H1 (cell line): ENCODE data around the gene NMD3. TPM values are rescaled to one million over a fixed set of nuclear protein-coding genes. Genes with fewer than 3 reads are reported as not detected.

Experiments used
- CTCF ChIA-PET: fragments of 300-600 bp; sonication (Branson Sonifier 250); formaldehyde crosslinking; loops from one replicate; lab custom pipeline; 2021; ENCODE audit not compliant: partially characterized antibody; lab: Charles Lee
- POLR2A ChIA-PET: fragments of 300-600 bp; sonication (Branson Sonifier 250); formaldehyde crosslinking; loops from one replicate; lab custom pipeline; 2021; ENCODE audit warnings: inconsistent platforms; ENCODE audit not compliant: partially characterized antibody; lab: Charles Lee
- DNase-seq, 2 experiments: peaks; one replicate each; pipeline versions ENCODE4 v3.0.0 to v3.0.0-alpha.2; 2010 to 2022; ENCODE audit warnings: low spot score in 2 of 2, low read depth in 1 of 2, mixed read lengths in 1 of 2
- FAIRE-seq: peaks from 2 replicates; lab custom pipeline; 2011; peaks lifted over from hg19 to GRCh38; lab: Jason Lieb, UNC
- H2AFZ ChIP-seq: 2 replicates; pipeline ENCODE4 v1.8.1; 2012; ENCODE audit warnings: low read length, inconsistent platforms
- H2AK5ac ChIP-seq: 2 replicates; pipeline ENCODE4 v1.6.1; 2013; ENCODE audit warnings: low read depth, low read length
- H2BK120ac ChIP-seq: replicated peaks from 2 replicates; pipeline ENCODE3; 2013; ENCODE audit warnings: low read depth, low read length, inconsistent platforms
- H2BK12ac ChIP-seq: 2 replicates; pipeline ENCODE4 v1.6.1; 2013; ENCODE audit warnings: low read depth, low read length
- H2BK15ac ChIP-seq: 2 replicates; pipeline ENCODE4 v1.6.1; 2013; ENCODE audit warnings: low read length
- H2BK20ac ChIP-seq: 2 replicates; pipeline ENCODE4 v1.6.1; 2013; ENCODE audit warnings: low read length
- H2BK5ac ChIP-seq: 2 replicates; pipeline ENCODE4 v1.6.1; 2013; ENCODE audit warnings: low read depth, low read length
- H3K14ac ChIP-seq: 2 replicates; pipeline ENCODE4 v1.6.1; 2013; ENCODE audit warnings: inconsistent platforms; ENCODE audit not compliant: insufficient read length
- H3K18ac ChIP-seq: 2 replicates; pipeline ENCODE4 v1.6.1; 2013; ENCODE audit warnings: low read length; ENCODE audit errors: extremely low read depth
- H3K23ac ChIP-seq: 2 replicates; pipeline ENCODE4 v1.6.1; 2013; ENCODE audit warnings: inconsistent platforms; ENCODE audit not compliant: insufficient read length
- H3K23me2 ChIP-seq: 2 replicates; pipeline ENCODE4 v1.6.1; 2013; ENCODE audit warnings: low read depth, low read length
- H3K27ac ChIP-seq: 2 replicates; pipeline ENCODE4 v1.6.1; 2011; ENCODE audit warnings: low read depth, low read length, inconsistent platforms
- H3K27me3 ChIP-seq, 4 experiments: replicated peaks in 1 of 4; 1 replicate in 1 of 4; 2 replicates in 3 of 4; pipeline versions ENCODE4 v1.6.1 to v1.8.1; 2011 to 2013; ENCODE audit warnings: low read length in 3 of 4, mild to moderate bottlenecking in 3 of 4, inconsistent platforms in 2 of 4, mixed read lengths in 2 of 4, moderate library complexity in 1 of 4; ENCODE audit not compliant: control insufficient read depth in 3 of 4, insufficient read depth in 3 of 4; ENCODE audit errors: extremely low read depth in 1 of 4
- H3K36me3 ChIP-seq, 4 experiments: 2 replicates each; pipeline versions ENCODE4 v1.6.1 to v1.8.1; 2011 to 2013; ENCODE audit warnings: mild to moderate bottlenecking in 4 of 4, low read length in 3 of 4, moderate library complexity in 2 of 4, control low read depth in 1 of 4, inconsistent platforms in 1 of 4; ENCODE audit not compliant: insufficient read depth in 4 of 4, control insufficient read depth in 2 of 4
- H3K4ac ChIP-seq: replicated peaks from 2 replicates; pipeline ENCODE3; 2013; ENCODE audit warnings: low read length, low read depth, mixed read lengths, inconsistent platforms; ENCODE audit not compliant: insufficient read length
- H3K4me1 ChIP-seq, 4 experiments: replicated peaks in 1 of 4; 1 replicate in 1 of 4; 2 replicates in 3 of 4; pipeline versions ENCODE4 v1.6.1 to v1.8.1; 2011 to 2013; ENCODE audit warnings: low read length in 3 of 4, inconsistent platforms in 2 of 4, mixed read lengths in 1 of 4; ENCODE audit not compliant: insufficient read depth in 4 of 4, control insufficient read depth in 3 of 4
- H3K4me2 ChIP-seq, 2 experiments: 2 replicates each; pipeline versions ENCODE4 v1.6.1 to v1.8.1; 2011 to 2013; ENCODE audit warnings: low read depth in 2 of 2, low read length in 2 of 2, control low read depth in 1 of 2, inconsistent platforms in 1 of 2, mild to moderate bottlenecking in 1 of 2; ENCODE audit not compliant: insufficient read depth in 1 of 2
- H3K4me3 ChIP-seq, 4 experiments: fragments of 200-600, 300-600 bp in 1 of 4; sonication (generic), shearing (Covaris generic), sonication (Bioruptor Twin) in 1 of 4; 2 replicates each; pipeline versions ENCODE4 v1.5.1 to v1.8.1; 2011 to 2016; ENCODE audit warnings: low read length in 4 of 4, low read depth in 3 of 4, control low read depth in 2 of 4, inconsistent platforms in 2 of 4, mild to moderate bottlenecking in 2 of 4, mixed read lengths in 1 of 4, moderate library complexity in 1 of 4; ENCODE audit not compliant: insufficient read depth in 2 of 4; ENCODE audit errors: extremely low read depth in 1 of 4
- H3K56ac ChIP-seq: replicated peaks from 2 replicates; pipeline ENCODE3; 2013; ENCODE audit warnings: low read depth, mild to moderate bottlenecking, mixed read lengths, low read length, inconsistent platforms; ENCODE audit not compliant: insufficient read length
- H3K79me1 ChIP-seq: 2 replicates; pipeline ENCODE4 v1.6.1; 2013; ENCODE audit warnings: low read depth, low read length, control low read depth
- H3K79me2 ChIP-seq, 2 experiments: 2 replicates each; pipeline versions ENCODE4 v1.6.1 to v1.8.1; 2012 to 2013; ENCODE audit warnings: low read length in 2 of 2, mild to moderate bottlenecking in 2 of 2, inconsistent platforms in 1 of 2; ENCODE audit not compliant: insufficient read depth in 2 of 2, control insufficient read depth in 1 of 2
- H3K9ac ChIP-seq, 4 experiments: replicated peaks in 1 of 4; 1 replicate in 1 of 4; 2 replicates in 3 of 4; pipeline versions ENCODE4 v1.6.1 to v1.8.1; 2011 to 2013; ENCODE audit warnings: low read depth in 3 of 4, low read length in 3 of 4, control low read depth in 2 of 4, mild to moderate bottlenecking in 2 of 4, moderate library complexity in 2 of 4, inconsistent platforms in 1 of 4; ENCODE audit errors: extremely low read depth in 1 of 4
- H3K9me3 ChIP-seq, 2 experiments: 2 replicates each; pipeline versions ENCODE4 v1.6.1 to v1.8.1; 2012 to 2013; ENCODE audit warnings: mild to moderate bottlenecking in 2 of 2, moderate library complexity in 2 of 2, control low read depth in 1 of 2, inconsistent platforms in 1 of 2, low read depth in 1 of 2, low read length in 1 of 2, mixed read lengths in 1 of 2; ENCODE audit not compliant: insufficient read depth in 2 of 2
- H4K20me1 ChIP-seq, 2 experiments: replicated peaks in 1 of 2; 2 replicates each; pipeline versions ENCODE3 to v1.8.1; 2011 to 2013; ENCODE audit warnings: inconsistent platforms in 2 of 2, low read length in 2 of 2, mild to moderate bottlenecking in 1 of 2; ENCODE audit not compliant: insufficient read depth in 2 of 2, control insufficient read depth in 1 of 2
- H4K5ac ChIP-seq: 2 replicates; pipeline ENCODE4 v1.6.1; 2013; ENCODE audit warnings: low read length, low read depth, mixed read lengths, inconsistent platforms; ENCODE audit not compliant: insufficient read length
- H4K8ac ChIP-seq: 2 replicates; pipeline ENCODE4 v1.8.0; 2013; ENCODE audit warnings: mild to moderate bottlenecking, moderate library complexity, low read length, inconsistent platforms; ENCODE audit not compliant: insufficient read depth; ENCODE audit errors: extremely low read depth
- H4K91ac ChIP-seq: replicated peaks from 2 replicates; pipeline ENCODE3; 2013; ENCODE audit warnings: low read length, mixed read lengths, inconsistent platforms; ENCODE audit not compliant: insufficient read length
- CBX8 ChIP-seq: fragments of 300-800, 300-1000 bp; sonication (generic); IDR thresholded peaks from 2 replicates; pipeline ENCODE4 v1.7.1; 2016; ENCODE audit warnings: low read depth, low read length, borderline replicate concordance
- CTCF ChIP-seq, 3 experiments: IDR thresholded peaks; 1 replicate in 2 of 3; 2 replicates in 1 of 3; pipeline versions ENCODE4 v1.5.1 to v1.6.1; 2011; ENCODE audit warnings: low read length in 3 of 3, mild to moderate bottlenecking in 3 of 3, inconsistent platforms in 2 of 3, low read depth in 1 of 3, moderate library complexity in 1 of 3; ENCODE audit not compliant: insufficient read depth in 1 of 3; ENCODE audit errors: control extremely low read depth in 1 of 3
- KDM4A ChIP-seq: IDR thresholded peaks from one replicate; pipeline ENCODE4 v1.7.1; 2012; ENCODE audit warnings: low read depth, mild to moderate bottlenecking, moderate library complexity, low read length, inconsistent platforms; ENCODE audit not compliant: severe bottlenecking
- POLR2A ChIP-seq, 2 experiments: IDR thresholded peaks; 1 replicate in 1 of 2; 2 replicates in 1 of 2; pipeline ENCODE4 v1.6.1; 2011; ENCODE audit warnings: low read depth in 2 of 2, low read length in 2 of 2, mild to moderate bottlenecking in 2 of 2; ENCODE audit errors: control extremely low read depth in 1 of 2
- RAD21 ChIP-seq, 2 experiments: IDR thresholded peaks in 1 of 2; conservative IDR thresholded peaks in 1 of 2; 2 replicates each; pipeline ENCODE4 v1.6.1; 2011; ENCODE audit warnings: low read depth in 2 of 2, low read length in 2 of 2, improper control_type of control experiment in 1 of 2, inconsistent platforms in 1 of 2, mild to moderate bottlenecking in 1 of 2, moderate library complexity in 1 of 2
- RBBP5 ChIP-seq: IDR thresholded peaks from 2 replicates; pipeline ENCODE4 v1.7.1; 2012; ENCODE audit warnings: low read depth, mild to moderate bottlenecking, inconsistent platforms, low read length, moderate library complexity, borderline replicate concordance
- RXRA ChIP-seq: IDR thresholded peaks from 2 replicates; pipeline ENCODE4 v1.6.1; 2011; ENCODE audit warnings: low read depth, mild to moderate bottlenecking, low read length, moderate library complexity; ENCODE audit not compliant: insufficient read depth
- SP1 ChIP-seq: IDR thresholded peaks from 2 replicates; pipeline ENCODE4 v1.6.1; 2011; ENCODE audit warnings: low read depth, low read length
- SP2 ChIP-seq: IDR thresholded peaks from 2 replicates; pipeline ENCODE4 v1.6.1; 2012; ENCODE audit warnings: mild to moderate bottlenecking, low read length, inconsistent platforms
- SRF ChIP-seq: IDR thresholded peaks from 2 replicates; pipeline ENCODE4 v1.6.1; 2011; ENCODE audit warnings: mild to moderate bottlenecking, low read depth, low read length, moderate library complexity
- TBP ChIP-seq: IDR thresholded peaks from 2 replicates; pipeline ENCODE4 v1.6.1; 2011; ENCODE audit warnings: low read depth, low read length, improper control_type of control experiment
- TCF12 ChIP-seq: IDR thresholded peaks from 2 replicates; pipeline ENCODE4 v1.6.1; 2011; ENCODE audit warnings: low read depth, mild to moderate bottlenecking, low read length
- ZNF274 ChIP-seq: IDR thresholded peaks from 2 replicates; pipeline ENCODE4 v1.7.0; 2012; ENCODE audit warnings: low read length, borderline replicate concordance; ENCODE audit errors: extremely low read depth
- WGBS, 2 experiments: shearing (Covaris generic) in 1 of 2; methylation state at CpG; one replicate each; pipeline versions ENCODE4 v1.1.6 to v1.1.7; 2013 to 2015; ENCODE audit warnings: low lambda C conversion rate in 2 of 2, mixed read lengths in 2 of 2, inconsistent platforms in 1 of 2, low coverage in 1 of 2, missing lambda C conversion rate in 1 of 2; ENCODE audit not compliant: insufficient replicate concordance in 2 of 2, insufficient coverage in 1 of 2, insufficient read length in 1 of 2; ENCODE audit errors: extremely low coverage in 1 of 2, missing lambda C conversion rate in 1 of 2; 5-methylcytosine and 5-hydroxymethylcytosine counted together
- polyA plus RNA-seq, 7 experiments: library from polyadenylated mRNA; depleted of rRNA in 3 of 7; stranded (reverse) in 5 of 7; unstranded in 2 of 7; fragments of >200 nt in 5 of 7; fragments of 200-250 nt in 2 of 7; gene quantifications; 1 replicate in 5 of 7; 2 replicates in 1 of 7; 4 replicates in 1 of 7; pipeline versions ENCODE4 v1.2.1 to v1.2.3, GENCODE V29; 2011 to 2013; ENCODE audit warnings: missing spikeins in 2 of 7, mixed read lengths in 2 of 7
- total RNA-seq: library from RNA; stranded (reverse); fragmentation: NEBNext Ultra II Directional; extraction: Animal tissue kit (Norgen Biotek cat#: 25700); gene quantifications from 2 replicates; pipeline ENCODE4 v1.2.1, GENCODE V29; 2021

Gene NMD3
- total and polyA plus RNA-seq, 2 of the 8 experiments (the other 6 are each of a cell fraction or from before 2014, with no cell fraction given) = 12.1 to 64.2 TPM

GRCh38 chr3:161175506-161175905 is 45.6 kb upstream of the NMD3 start:
- Histone ChIP-seq H3K36me3 (no peaks in the 10 kb centered on the region), H3K4me3 (no peak overlapping the region), H3K9me3 (no peaks in the 10 kb centered on the region), H3K27me3 (no peaks in the 10 kb centered on the region), H4K20me1 (no peaks in the 10 kb centered on the region), H3K4ac (no peak overlapping the region), H2BK120ac (no peak overlapping the region), H2BK5ac (no peak overlapping the region), H3K23ac (no peak overlapping the region), H4K5ac (no peak overlapping the region), H2AK5ac (no peak overlapping the region), H4K8ac (no peak overlapping the region), H3K56ac (no peak overlapping the region), H3K4me2 (no peak overlapping the region), H3K14ac (no peak overlapping the region), H4K91ac (no peak overlapping the region), H2BK15ac (no peak overlapping the region), H2BK20ac (no peak overlapping the region), H3K4me1 (no peaks in the 10 kb centered on the region), H3K79me2 (no peaks in the 10 kb centered on the region), H2AFZ (no peak overlapping the region), H3K79me1 (no peaks in the 10 kb centered on the region), H3K27ac (no peak overlapping the region), H3K23me2 (no peaks in the 10 kb centered on the region), H3K18ac (no peak overlapping the region), H3K9ac (no peak overlapping the region), H2BK12ac (no peak overlapping the region)
- POLR2A ChIA-PET = no interaction called here
- CTCF ChIA-PET = interaction anchor here (0.6 to 1.4 kb wide), 3 partner anchors 10 to 507 kb away, joined by 3 to 5 read pairs (median 4); no protein-coding TSS in a partner anchor
- FAIRE-seq = no peak
- no peak for DNase-seq
- WGBS, 2 experiments = 73% methylated on average over 1 of the region's 1 CpG; no CpG with 5 or more reads in 1 of the 2 experiments
- TF ChIP-seq RBBP5 (no peak), POLR2A (IDR thresholded peaks at IDR 0.05; ENCODE audit: control extremely low read depth in 1 of 2, low read depth in 2 of 2, low read length in 2 of 2) (no peak), SRF (no peak), CBX8 (no peak), KDM4A (no peak), ZNF274 (no peak), RXRA (no peak), TCF12 (no peak), RAD21 (IDR thresholded peaks at IDR 0.05 in 1 of 2, conservative IDR thresholded peaks at IDR 0.05 in 1 of 2; ENCODE audit: low read depth in 2 of 2, low read length in 2 of 2) (no peak), CTCF (IDR thresholded peaks at IDR 0.05; ENCODE audit: control extremely low read depth in 1 of 3, insufficient read depth in 1 of 3, low read depth in 1 of 3, low read length in 3 of 3) (no peak), SP2 (no peak), TBP (no peak), SP1 (no peak)
